Brain microvascular endothelial cell (primary cell): ENCODE measurements around the gene RAB8B.

Source experiments
- DNase-seq: peaks from one replicate; pipeline ENCODE4 v3.0.0-alpha.2; 2020
- H3K27ac ChIP-seq: fragments of 250-450 bp; sonication (Bioruptor Pico); 2 replicates; pipeline ENCODE4 v1.5.1; 2020; ENCODE audit warnings: mild to moderate bottlenecking, moderate library complexity
- H3K27me3 ChIP-seq: fragments of 250-450 bp; sonication (Bioruptor Pico); replicated peaks from 2 replicates; pipeline ENCODE4 v1.5.1; 2020; ENCODE audit warnings: mild to moderate bottlenecking
- H3K36me3 ChIP-seq: fragments of 250-450 bp; sonication (Bioruptor Pico); replicated peaks from 2 replicates; pipeline ENCODE4 v1.5.1; 2020; ENCODE audit warnings: mild to moderate bottlenecking
- H3K4me3 ChIP-seq: 2 replicates; pipeline ENCODE4 v1.5.1; 2011; ENCODE audit warnings: low read depth, mild to moderate bottlenecking, control low read depth, low read length, moderate library complexity
- CTCF ChIP-seq: IDR thresholded peaks from 2 replicates; pipeline ENCODE4 v1.5.1; 2011; ENCODE audit warnings: low read depth, mild to moderate bottlenecking, moderate library complexity, low read length, control low read depth, inconsistent platforms; ENCODE audit errors: missing control alignments
- in situ Hi-C: cut with HindIII; loops from 2 replicates; pipeline ENCODE4 v1.10.0; 2017; ENCODE audit warnings: low sequenced_read_pairs, low pct_ligation_motif_present

The RAB8B gene

GRCh38 chr15:63172851-63173451, 16.5 kb upstream of the RAB8B start:
- Histone ChIP-seq H3K27ac (no peak overlapping the region), H3K27me3 (no peaks in the 10 kb centered on the region), H3K36me3 (no peaks in the 10 kb centered on the region), H3K4me3 (no peak overlapping the region)
- in situ Hi-C loops: no loop called here
- no peak for TF ChIP-seq CTCF
- DNase-seq: no peak

- no peak overlapping the region for H3K27ac ChIP-seq
- no peak for DNase-seq
Measured at GRCh38 chr15:63176302-63176701, 13.1 kb upstream of the RAB8B start.

GRCh38 chr15:63178034-63178433, 11.4 kb upstream of the RAB8B start:
- no peaks in the 10 kb centered on the region for H3K27me3 ChIP-seq
- no peak overlapping the region for H3K4me3 ChIP-seq
- no peak overlapping the region for H3K27ac ChIP-seq
- no peaks in the 10 kb centered on the region for H3K36me3 ChIP-seq
- TF ChIP-seq CTCF: no peak
- in situ Hi-C loops: no loop called here
- no peak for DNase-seq

More at GRCh38 chr15:63176302-63176701, 13.1 kb upstream of the RAB8B start:
- in situ Hi-C loops: no loop called here
- TF ChIP-seq CTCF: no peak
- Histone ChIP-seq H3K4me3 (no peak overlapping the region), H3K36me3 (no peaks in the 10 kb centered on the region), H3K27me3 (no peaks in the 10 kb centered on the region)

- H3K4me3 ChIP-seq: no peak overlapping the region
- no peak overlapping the region for H3K27ac ChIP-seq
Measured at GRCh38 chr15:63180746-63181145, 8.7 kb upstream of the RAB8B start.

GRCh38 chr15:63181648-63182047, 7.8 kb upstream of the RAB8B start:
- Histone ChIP-seq H3K36me3 (no peaks in the 10 kb centered on the region), H3K27ac (no peak overlapping the region), H3K27me3 (no peaks in the 10 kb centered on the region), H3K4me3 (no peak overlapping the region)
- no peak for TF ChIP-seq CTCF
- in situ Hi-C loops: no loop called here
- no peak for DNase-seq

More at GRCh38 chr15:63180746-63181145, 8.7 kb upstream of the RAB8B start:
- Histone ChIP-seq H3K36me3 (no peaks in the 10 kb centered on the region), H3K27me3 (no peaks in the 10 kb centered on the region)
- no peak for TF ChIP-seq CTCF
- in situ Hi-C loops: no loop called here
- DNase-seq: no peak

- Histone ChIP-seq H3K27me3 (no peaks in the 10 kb centered on the region), H3K36me3 (no peaks in the 10 kb centered on the region), H3K27ac (no peak overlapping the region), H3K4me3 (no peak overlapping the region)
- no peak for DNase-seq
- TF ChIP-seq CTCF: no peak
- in situ Hi-C loops: no loop called here
Measured at GRCh38 chr15:63185206-63185605, 4.2 kb upstream of the RAB8B start.
